ENCODE data around the gene ESF1. TPM values are rescaled to one million over a fixed set of nuclear protein-coding genes. Genes with fewer than 3 reads are reported as not detected.

The ESF1 gene
- total and polyA plus RNA-seq, 4 donors, result 3.5 to 7.3 (median 5.7) TPM

GRCh38 chr20:13800728-13801134, 16.0 kb upstream of the ESF1 start:
- TF ChIP-seq CTCF (IDR thresholded peaks at IDR 0.05; ENCODE audit: low read depth, low read length, missing input control) (peak; percentile 7), GABPA (IDR thresholded peaks at IDR 0.05 in 1 of 2, conservative IDR thresholded peaks at IDR 0.05 in 1 of 2) (peak in 1 of 2 donors; percentile 57), FOXA2 (IDR thresholded peaks at IDR 0.05) (peak; percentile 77), HNF4G (IDR thresholded peaks at IDR 0.05) (no peak), RXRA (IDR thresholded peaks at IDR 0.05) (peak; percentile 94 to 98), YY1 (IDR thresholded peaks at IDR 0.05) (peak; percentile 70), TAF1 (conservative IDR thresholded peaks at IDR 0.05) (no peak), ZBTB33 (IDR thresholded peaks at IDR 0.05) (peak; percentile 88), SP1 (IDR thresholded peaks at IDR 0.05) (peak; percentile 97), REST (IDR thresholded peaks at IDR 0.05) (peak; percentile 59), NR2F2 (IDR thresholded peaks at IDR 0.05) (no peak), MAX (IDR thresholded peaks at IDR 0.05) (peak; percentile 100), JUND (IDR thresholded peaks at IDR 0.05) (peak; percentile 42 to 86), RAD21 (IDR thresholded peaks at IDR 0.05) (peak; percentile 26 to 47), EGR1 (IDR thresholded peaks at IDR 0.05; ENCODE audit: low read depth in 2 of 2) (peak in 1 of 2 donors; percentile 96), HNF4A (conservative IDR thresholded peaks at IDR 0.05) (peak; percentile 75 to 84), FOXA1 (IDR thresholded peaks at IDR 0.05) (peak; percentile 49)
- TF ChIP-seq, protein P1, sequence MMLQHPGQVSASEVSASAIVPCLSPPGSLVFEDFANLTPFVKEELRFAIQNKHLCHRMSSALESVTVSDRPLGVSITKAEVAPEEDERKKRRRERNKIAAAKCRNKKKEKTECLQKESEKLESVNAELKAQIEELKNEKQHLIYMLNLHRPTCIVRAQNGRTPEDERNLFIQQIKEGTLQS (IDR thresholded peaks at IDR 0.05), result peak; percentile 32
- peak overlapping the region; percentile 27 to 71 for H3K27ac ChIP-seq (ENCODE audit: low read depth in 1 of 2, low read length in 2 of 2)
- WGBS, result 13% methylated on average over 7 of the region's 7 CpGs
- H3K9ac ChIP-seq (ENCODE audit: low read depth in 1 of 2, low read length in 2 of 2), result no peak overlapping the region
- peak; percentile 37 for DNase-seq (ENCODE audit: low spot score)
- H3K9me3 ChIP-seq (ENCODE audit: control insufficient read depth in 4 of 4, low read length in 3 of 4), result no peaks in the 10 kb centered on the region
- no peaks in the 10 kb centered on the region for H3K27me3 ChIP-seq (ENCODE audit: control insufficient read depth in 4 of 4, insufficient read depth in 4 of 4, low read length in 3 of 4)
- peaks cover 6 to 40% (median 30%) of the 10 kb centered on the region in 4 donors for H3K36me3 ChIP-seq (ENCODE audit: control insufficient read depth in 4 of 4, insufficient read depth in 3 of 4, low read depth in 1 of 4, low read length in 3 of 4)
- H3K4me1 ChIP-seq (ENCODE audit: control insufficient read depth in 4 of 4, insufficient read depth in 4 of 4, low read length in 3 of 4), result peaks cover 2 to 22% (median 14%) of the 10 kb centered on the region in 4 donors
- no peak overlapping the region for H3K4me3 ChIP-seq (ENCODE audit: low read depth in 1 of 3, low read length in 3 of 3)

Measured in liver (tissue), 9 donors.